ENCODE results near the gene NCAPG. TPM values are rescaled to one million over a fixed set of nuclear protein-coding genes. Genes with fewer than 3 reads are reported as not detected.

The NCAPG gene
- total and polyA plus RNA-seq, 7 donors = 0.13 to 0.44 (median 0.30) TPM

DNA sequence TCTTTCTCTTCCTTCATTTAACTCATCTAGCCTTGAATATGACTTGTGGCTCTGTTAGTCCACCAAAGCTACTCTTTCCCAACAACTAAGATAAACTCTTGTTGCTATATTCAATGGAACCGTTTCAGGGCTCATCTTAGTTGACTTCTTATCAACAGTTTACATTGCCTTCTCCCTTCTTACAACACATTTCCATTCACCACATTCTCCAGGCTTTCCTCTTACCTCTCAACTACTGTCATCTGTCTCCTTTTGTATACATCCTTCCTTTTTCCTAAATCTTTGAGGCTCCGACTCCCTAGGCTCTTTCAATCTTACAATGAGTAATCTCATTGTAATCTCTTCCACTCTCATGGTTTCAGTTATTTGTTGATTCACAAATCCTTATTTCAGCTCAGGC, 58.5 kb downstream of the NCAPG start:
- no peaks in the 10 kb centered on the region for H3K27me3 ChIP-seq (ENCODE audit: insufficient read depth in 3 of 3, low read length in 2 of 3)
- intact Hi-C loops (cut with DNase I) = no loop called here
- H3K4me1 ChIP-seq = no peaks in the 10 kb centered on the region
- TF ChIP-seq, protein P1, sequence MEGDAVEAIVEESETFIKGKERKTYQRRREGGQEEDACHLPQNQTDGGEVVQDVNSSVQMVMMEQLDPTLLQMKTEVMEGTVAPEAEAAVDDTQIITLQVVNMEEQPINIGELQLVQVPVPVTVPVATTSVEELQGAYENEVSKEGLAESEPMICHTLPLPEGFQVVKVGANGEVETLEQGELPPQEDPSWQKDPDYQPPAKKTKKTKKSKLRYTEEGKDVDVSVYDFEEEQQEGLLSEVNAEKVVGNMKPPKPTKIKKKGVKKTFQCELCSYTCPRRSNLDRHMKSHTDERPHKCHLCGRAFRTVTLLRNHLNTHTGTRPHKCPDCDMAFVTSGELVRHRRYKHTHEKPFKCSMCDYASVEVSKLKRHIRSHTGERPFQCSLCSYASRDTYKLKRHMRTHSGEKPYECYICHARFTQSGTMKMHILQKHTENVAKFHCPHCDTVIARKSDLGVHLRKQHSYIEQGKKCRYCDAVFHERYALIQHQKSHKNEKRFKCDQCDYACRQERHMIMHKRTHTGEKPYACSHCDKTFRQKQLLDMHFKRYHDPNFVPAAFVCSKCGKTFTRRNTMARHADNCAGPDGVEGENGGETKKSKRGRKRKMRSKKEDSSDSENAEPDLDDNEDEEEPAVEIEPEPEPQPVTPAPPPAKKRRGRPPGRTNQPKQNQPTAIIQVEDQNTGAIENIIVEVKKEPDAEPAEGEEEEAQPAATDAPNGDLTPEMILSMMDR (IDR thresholded peaks at IDR 0.05) = no peak
- H3K27ac ChIP-seq = no peak overlapping the region
- DNase-seq (no peak), ATAC-seq (no peak)
- H3K4me3 ChIP-seq = no peak overlapping the region
- H3K36me3 ChIP-seq (ENCODE audit: insufficient read depth in 1 of 2, low read depth in 1 of 2) = no peaks in the 10 kb centered on the region
- no peaks in the 10 kb centered on the region for H3K9me3 ChIP-seq
- 96 to 97% (median 96%) methylated on average over 2 of the region's 2 CpGs for WGBS, 3 donors

- H3K36me3 ChIP-seq (ENCODE audit: insufficient read depth in 1 of 2, low read depth in 1 of 2) = no peaks in the 10 kb centered on the region
- no peak overlapping the region for H3K27ac ChIP-seq
- no peak overlapping the region for H3K4me3 ChIP-seq
- no peak for DNase-seq
- TF ChIP-seq, protein P1 (IDR thresholded peaks at IDR 0.05) = no peak
- 97 to 99% (median 98%) methylated on average over 4 of the region's 4 CpGs for WGBS, 3 donors
- no peak for ATAC-seq
- no peaks in the 10 kb centered on the region for H3K4me1 ChIP-seq
- no peaks in the 10 kb centered on the region for H3K9me3 ChIP-seq
- no peaks in the 10 kb centered on the region for H3K27me3 ChIP-seq (ENCODE audit: insufficient read depth in 3 of 3, low read length in 2 of 3)
- intact Hi-C loops (cut with DNase I) = no loop called here
Observed at GRCh38 chr4:17875402-17876070, 64.8 kb downstream of the NCAPG start.

- H3K27me3 ChIP-seq (ENCODE audit: insufficient read depth in 3 of 3, low read length in 2 of 3) = no peaks in the 10 kb centered on the region
- intact Hi-C loops (cut with DNase I) = no loop called here
- WGBS, 3 donors = 97 to 99% (median 98%) methylated on average over 4 of the region's 4 CpGs
- H3K27ac ChIP-seq = no peak overlapping the region
- H3K4me3 ChIP-seq = no peak overlapping the region
- no peaks in the 10 kb centered on the region for H3K9me3 ChIP-seq
- no peaks in the 10 kb centered on the region for H3K36me3 ChIP-seq (ENCODE audit: insufficient read depth in 1 of 2, low read depth in 1 of 2)
- H3K4me1 ChIP-seq = no peaks in the 10 kb centered on the region
- DNase-seq (no peak), ATAC-seq (no peak)
- TF ChIP-seq, protein P1 (IDR thresholded peaks at IDR 0.05) = no peak
Observed at GRCh38 chr4:17876943-17877342, 66.2 kb downstream of the NCAPG start.

DNA sequence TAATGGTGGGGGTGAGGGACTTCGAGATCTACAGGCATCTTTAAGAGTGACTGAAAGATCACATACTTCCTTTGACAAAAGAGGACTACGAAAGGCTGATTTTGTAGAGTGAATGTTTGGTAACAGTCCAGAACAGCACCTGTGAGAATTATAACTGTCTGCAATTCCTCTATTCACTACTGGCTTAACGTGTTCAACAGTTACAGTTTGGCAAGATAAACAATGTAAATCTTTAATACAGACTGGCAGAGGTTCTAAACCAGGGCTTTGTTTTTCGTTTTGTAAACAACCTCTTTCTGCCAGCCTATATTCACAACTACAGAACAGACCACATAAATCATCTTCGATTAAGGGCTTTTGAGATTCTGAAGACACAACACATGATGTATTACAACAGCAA, 66.9 kb downstream of the NCAPG start:
- ATAC-seq = no peak
- intact Hi-C loops (cut with DNase I) = no loop called here
- Histone ChIP-seq H3K36me3 (ENCODE audit: insufficient read depth in 1 of 2, low read depth in 1 of 2) (no peaks in the 10 kb centered on the region), H3K9me3 (no peaks in the 10 kb centered on the region), H3K27ac (no peak overlapping the region), H3K27me3 (ENCODE audit: insufficient read depth in 3 of 3, low read length in 2 of 3) (no peaks in the 10 kb centered on the region), H3K4me3 (no peak overlapping the region), H3K4me1 (no peaks in the 10 kb centered on the region)
- 68 to 74% (median 72%) methylated on average over 5 of the region's 5 CpGs for whole genome bisulfite sequencing, 3 donors
- TF ChIP-seq, protein P1 (IDR thresholded peaks at IDR 0.05) = no peak
- no peak for DNase-seq

GRCh38 chr4:17884063-17884462, 73.3 kb downstream of the NCAPG start:
- peaks cover 0 to 12% of the 10 kb centered on the region in 2 donors for H3K36me3 ChIP-seq (ENCODE audit: insufficient read depth in 1 of 2, low read depth in 1 of 2)
- ATAC-seq (no peak), DNase-seq (no peak)
- H3K4me1 ChIP-seq = no peaks in the 10 kb centered on the region
- no peak overlapping the region for H3K27ac ChIP-seq
- TF ChIP-seq, protein P1 (IDR thresholded peaks at IDR 0.05) = no peak
- 79 to 83% (median 80%) methylated on average over 2 of the region's 2 CpGs for WGBS, 3 donors
- intact Hi-C loops (cut with DNase I) = no loop called here
- no peaks in the 10 kb centered on the region for H3K9me3 ChIP-seq
- H3K4me3 ChIP-seq = no peak overlapping the region
- no peaks in the 10 kb centered on the region for H3K27me3 ChIP-seq (ENCODE audit: insufficient read depth in 3 of 3, low read length in 2 of 3)
